Activated CD4-positive, alpha-beta T cell treated with anti-CD3 and anti-CD28 coated beads, Interleukin-2, Interleukin-4, amounts not matched to agents 100 ng/mL and 50 ng/mL, durations not matched to agents 16 hours and 8 hours (primary cell): ENCODE results near the gene APOB.

Experiments
- DNase-seq: peaks from one replicate; pipeline ENCODE4 v3.0.0-alpha.2; 2020; ENCODE audit warnings: low spot score

The APOB gene

GRCh38 chr2:21005111-21005699 is 38.7 kb downstream of the APOB start:
- no peak for DNase-seq

GRCh38 chr2:21004181-21004572 is 39.7 kb downstream of the APOB start:
- DNase-seq, result no peak

GRCh38 chr2:21003572-21004180 is 40.2 kb downstream of the APOB start:
- no peak for DNase-seq

- DNase-seq, result no peak
Observed at GRCh38 chr2:21002814-21003192, 41.1 kb downstream of the APOB start.

- DNase-seq, result no peak
Observed at GRCh38 chr2:21001988-21002813, 41.7 kb downstream of the APOB start.

- DNase-seq, result no peak
Observed at GRCh38 chr2:21001225-21001946, 42.5 kb downstream of the APOB start.

- no peak for DNase-seq
Observed at GRCh38 chr2:20999906-21000645, 43.8 kb downstream of the APOB start.

GRCh38 chr2:20998972-20999905 is 44.6 kb downstream of the APOB start:
- DNase-seq, result no peak

- DNase-seq, result no peak
Observed at GRCh38 chr2:20997953-20998722, 45.7 kb downstream of the APOB start.

GRCh38 chr2:20994130-20994529 is 49.7 kb downstream of the APOB start:
- no peak for DNase-seq

GRCh38 chr2:20992201-20992711 is 51.6 kb downstream of the APOB start:
- no peak for DNase-seq

GRCh38 chr2:20990442-20991430 is 53.1 kb downstream of the APOB start:
- no peak for DNase-seq

GRCh38 chr2:20989404-20989803 is 54.5 kb downstream of the APOB start:
- DNase-seq, result no peak

- DNase-seq, result no peak
Observed at GRCh38 chr2:20988905-20989304, 55.0 kb downstream of the APOB start.

- no peak for DNase-seq
Observed at GRCh38 chr2:20986024-20986939, 57.6 kb downstream of the APOB start.

GRCh38 chr2:20985062-20985461 is 58.8 kb downstream of the APOB start:
- DNase-seq, result no peak

- DNase-seq, result no peak
Observed at GRCh38 chr2:20984408-20984807, 59.5 kb downstream of the APOB start.

- DNase-seq, result no peak
Observed at GRCh38 chr2:20983844-20984243, 60.0 kb downstream of the APOB start.
